ENCODE results near the gene RBCK1.
"Not testable (repeated sequence)": the region's sequence is repeated elsewhere in the genome, so short reads cannot be mapped to it uniquely, and the experiment has no call there.

RBCK1 gene

GRCh38 chr20:467755-468154 lies 59.7 kb downstream of the RBCK1 start:
- DNase-seq (ENCODE audit: low read depth in 2 of 2, low spot score in 1 of 2) = no peak

GRCh38 chr20:469746-470490 lies 61.8 kb downstream of the RBCK1 start:
- DNase-seq (ENCODE audit: low read depth in 2 of 2, low spot score in 1 of 2) = no peak

- no peak for DNase-seq (ENCODE audit: low read depth in 2 of 2, low spot score in 1 of 2)
These were observed 64.2 kb downstream of the RBCK1 start for GRCh38 chr20:472137-472846.

- DNase-seq (ENCODE audit: low read depth in 2 of 2, low spot score in 1 of 2) = no peak
These were observed 64.8 kb downstream of the RBCK1 start for GRCh38 chr20:472889-473292.

GRCh38 chr20:474581-474980 lies 66.5 kb downstream of the RBCK1 start:
- no peak for DNase-seq (ENCODE audit: low read depth in 2 of 2, low spot score in 1 of 2)

- no peak for DNase-seq (ENCODE audit: low read depth in 2 of 2, low spot score in 1 of 2)
These were observed 67.6 kb downstream of the RBCK1 start for GRCh38 chr20:475463-476357.

GRCh38 chr20:476561-477249 lies 68.6 kb downstream of the RBCK1 start:
- not testable (repeated sequence) for DNase-seq (ENCODE audit: low read depth in 2 of 2, low spot score in 1 of 2)

GRCh38 chr20:478010-478948 lies 70.2 kb downstream of the RBCK1 start:
- DNase-seq (ENCODE audit: low read depth in 2 of 2, low spot score in 1 of 2) = no peak

- DNase-seq (ENCODE audit: low read depth in 2 of 2, low spot score in 1 of 2) = no peak
These were observed 70.9 kb downstream of the RBCK1 start for GRCh38 chr20:478949-479429.

- DNase-seq (ENCODE audit: low read depth in 2 of 2, low spot score in 1 of 2) = no peak
These were observed 71.4 kb downstream of the RBCK1 start for GRCh38 chr20:479487-479886.

- DNase-seq (ENCODE audit: low read depth in 2 of 2, low spot score in 1 of 2) = no peak
These were observed 71.9 kb downstream of the RBCK1 start for GRCh38 chr20:480044-480443.

- no peak for DNase-seq (ENCODE audit: low read depth in 2 of 2, low spot score in 1 of 2)
These were observed 73.1 kb downstream of the RBCK1 start for GRCh38 chr20:481167-481566.
